NCI-H526 (cell line): Measurements from ENCODE around the gene ABCA1.
"Not testable (repeated sequence)": the region's sequence is repeated elsewhere in the genome, so short reads cannot be mapped to it uniquely, and the experiment has no call there.

ENCODE experiments used
- DNase-seq, 2 experiments: peaks; one replicate each; lab custom pipeline; 2025; lab: John Stamatoyannopoulos, UW

ABCA1 gene

DNA sequence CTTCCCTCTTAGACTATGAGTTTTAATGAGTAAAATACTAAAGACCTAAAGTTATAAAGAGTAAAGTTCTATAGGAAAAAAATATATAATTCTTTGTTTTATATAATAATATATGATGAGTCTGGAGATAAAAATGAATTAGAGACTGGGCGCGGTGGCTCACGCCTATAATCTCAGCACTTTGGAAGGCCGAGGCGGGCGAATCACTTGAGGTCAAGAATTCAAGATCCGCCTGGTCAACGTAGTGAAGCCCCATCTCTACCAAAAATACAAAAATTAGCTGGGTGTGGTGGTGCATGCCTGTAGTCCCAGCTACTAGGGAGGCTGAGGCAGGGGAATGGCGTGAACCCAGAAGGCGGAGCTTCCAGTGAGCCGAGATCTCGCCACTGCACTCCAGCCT is 158.9 kb downstream of the ABCA1 start:
- not testable (repeated sequence) for DNase-seq

DNA sequence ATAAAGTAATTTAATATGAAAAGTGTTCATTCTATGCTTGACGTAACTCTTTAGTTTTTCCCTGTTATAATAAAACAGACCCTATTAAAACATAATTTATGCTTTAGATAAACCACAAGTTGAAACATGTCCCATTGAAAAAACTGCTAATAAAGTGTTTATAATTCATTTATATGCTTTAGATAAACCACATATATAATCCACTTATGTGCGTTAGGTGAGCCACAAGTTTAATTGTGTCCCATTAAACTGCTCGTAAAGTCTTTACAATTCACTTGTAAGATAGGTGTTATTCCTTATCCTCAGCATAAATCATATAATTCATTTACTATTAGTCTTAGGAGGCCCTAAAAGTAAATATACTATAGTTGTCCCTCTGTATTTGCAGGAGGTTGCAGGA is 160.4 kb downstream of the ABCA1 start:
- no peak for DNase-seq

DNA sequence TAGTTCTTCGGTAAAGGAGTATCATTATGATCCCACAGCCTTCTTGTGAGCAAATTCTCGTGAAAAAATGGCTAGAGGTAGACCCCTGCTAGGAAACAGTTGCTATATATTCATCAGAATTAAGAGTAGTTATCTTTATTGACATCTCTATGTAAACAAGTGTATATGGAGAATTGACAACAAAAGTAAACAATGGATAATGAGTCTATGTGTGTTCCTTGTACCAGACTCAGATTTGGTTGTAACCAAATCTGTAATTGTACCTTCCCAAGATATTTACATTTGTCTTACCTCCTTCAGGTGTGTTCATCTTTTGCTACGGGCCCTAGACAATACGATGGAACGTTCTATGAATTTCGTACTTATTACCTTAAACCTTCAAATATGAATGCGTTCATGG is 161.9 kb downstream of the ABCA1 start:
- peak; percentile 63 to 85 for DNase-seq

DNA sequence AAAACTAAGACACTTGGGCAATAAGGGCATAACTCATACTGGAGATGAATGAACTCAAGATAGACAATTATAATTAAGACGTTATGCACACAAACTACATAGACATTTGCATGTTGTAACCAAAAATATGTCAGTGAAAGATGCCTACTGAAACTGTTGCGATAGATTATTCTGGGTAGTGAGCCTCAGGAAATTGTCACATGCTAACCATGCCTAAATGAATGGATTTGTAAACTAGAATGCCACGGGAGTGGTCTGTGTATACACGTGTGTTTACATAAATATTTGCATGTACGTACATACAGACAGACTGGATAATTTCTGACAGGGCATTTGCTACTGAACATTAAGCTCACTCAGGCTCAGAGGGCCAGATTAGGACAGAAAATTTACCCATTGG is 162.8 kb downstream of the ABCA1 start:
- DNase-seq: peak; percentile 83 to 86

DNA sequence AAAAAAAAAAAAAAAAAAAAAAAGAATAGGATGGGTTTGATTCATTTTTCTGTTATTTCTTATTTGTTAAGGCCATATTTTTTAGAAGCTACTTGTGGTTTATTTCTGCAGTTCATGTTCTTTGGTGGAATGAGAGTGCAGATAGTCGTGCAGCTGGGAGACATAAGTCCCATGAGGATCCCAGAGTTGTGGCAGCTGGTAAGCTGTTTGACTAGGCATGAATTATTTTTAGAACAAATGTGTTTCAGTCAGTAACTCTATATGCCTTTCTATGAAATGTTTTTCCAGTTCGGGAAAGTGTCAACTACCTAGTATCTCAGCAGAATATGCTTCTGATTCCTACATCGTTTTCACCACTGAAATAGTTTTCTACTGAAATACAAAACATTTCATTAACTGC is 169.0 kb downstream of the ABCA1 start:
- DNase-seq: no peak

DNA sequence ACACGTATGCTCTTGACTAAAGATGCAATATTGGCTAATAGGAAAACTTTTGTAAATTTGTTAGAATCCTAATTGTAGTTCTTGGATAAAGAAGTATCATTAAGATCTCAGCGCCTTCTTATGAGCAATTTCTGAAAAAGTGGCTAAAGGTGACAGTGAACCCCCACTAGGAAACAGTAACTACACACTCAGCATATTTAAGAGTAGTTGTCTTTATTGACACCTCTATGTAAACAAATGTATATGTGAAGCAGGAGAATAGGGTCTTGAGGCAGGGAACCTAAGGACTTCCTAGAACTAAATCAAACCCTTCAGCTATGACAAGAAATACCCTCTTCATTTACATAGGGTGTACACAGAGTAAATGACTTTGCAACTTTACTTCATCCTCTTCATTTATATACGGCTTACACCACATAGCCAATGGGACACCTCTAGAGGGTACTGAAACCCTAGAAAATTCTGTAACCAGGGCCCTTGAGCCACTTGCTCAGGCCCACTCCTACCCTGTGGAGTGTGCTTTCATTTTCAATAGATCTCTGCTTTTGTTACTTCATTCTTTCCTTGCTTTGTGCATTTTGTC is 177.7 kb downstream of the ABCA1 start:
- no peak for DNase-seq

DNA sequence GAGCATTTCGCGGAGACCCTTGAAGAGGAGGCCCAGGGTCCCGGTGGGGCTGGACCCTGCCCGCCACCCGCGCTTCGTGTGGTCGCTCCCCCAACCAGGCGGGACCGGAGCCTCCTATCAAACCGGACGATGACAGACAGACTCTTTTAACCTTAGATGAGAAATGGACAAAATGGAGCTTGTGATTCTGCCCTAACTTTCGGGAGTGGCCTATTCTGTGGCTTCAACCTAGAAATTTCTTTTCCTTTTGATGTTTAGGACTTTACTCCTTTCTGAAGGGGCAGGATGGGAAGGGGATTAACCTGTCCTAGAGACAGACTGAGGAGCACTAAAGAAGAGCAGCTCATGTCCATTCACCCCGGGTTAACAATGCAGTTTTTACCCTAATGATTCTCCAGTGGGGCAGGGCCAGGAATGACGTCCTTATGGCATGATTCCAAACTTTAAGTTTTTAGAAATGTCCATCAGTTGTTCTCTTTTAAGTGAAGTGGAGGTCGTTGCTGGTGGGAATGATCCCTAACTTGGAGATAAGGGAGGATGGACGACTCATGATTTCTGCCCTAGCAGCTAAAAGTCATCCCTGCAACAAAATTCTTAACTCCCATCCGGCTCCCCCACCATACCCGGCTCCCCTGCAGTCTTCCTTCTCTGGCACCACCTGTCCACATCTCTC is 179.5 kb downstream of the ABCA1 start:
- DNase-seq: no peak

DNA sequence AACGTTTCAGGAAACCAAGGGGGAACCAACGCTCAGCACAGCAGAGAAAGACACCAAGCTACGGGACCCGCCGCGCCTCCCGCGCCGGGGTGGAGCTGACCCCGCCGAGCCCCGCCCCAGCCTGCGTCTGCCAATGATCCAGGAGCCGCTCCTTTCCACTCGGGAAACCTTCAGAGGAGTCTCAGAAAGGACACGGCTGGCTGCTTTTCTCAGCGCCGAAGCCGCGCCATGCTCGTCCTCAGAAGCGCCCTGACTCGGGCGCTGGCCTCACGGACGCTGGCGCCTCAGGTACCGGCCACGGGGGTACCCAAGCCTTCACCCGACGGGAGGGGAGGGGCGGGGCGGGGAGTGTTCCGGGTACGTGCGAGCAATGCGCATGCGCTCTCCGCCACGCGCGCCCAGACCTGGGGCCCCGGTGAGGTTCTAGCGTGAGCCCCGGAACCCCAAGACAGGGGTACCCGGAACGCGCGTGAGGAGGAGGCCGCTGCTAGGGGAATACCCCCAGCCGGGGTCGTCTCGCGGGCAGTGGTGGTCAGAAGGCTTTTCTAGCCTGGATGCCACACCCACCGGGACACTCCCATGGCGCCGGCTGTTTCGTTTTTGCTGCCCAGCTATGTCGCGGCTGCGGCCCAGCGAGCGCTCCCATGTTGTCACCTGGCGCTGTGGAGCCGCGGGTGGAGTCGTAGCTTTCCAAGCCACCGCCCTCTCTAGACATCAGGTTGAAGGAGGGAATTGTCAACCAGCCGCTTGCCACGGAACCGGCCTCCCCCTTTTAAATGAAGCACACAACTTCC is 180.2 kb downstream of the ABCA1 start, which contains the start of gene NIPSNAP3A:
Gene NIPSNAP3A (plus strand): TSS at position 119 of the 794 bp plus-strand sequence. CDS start 110 bp downstream, at position 229.
- peak; percentile 65 to 84 for DNase-seq

DNA sequence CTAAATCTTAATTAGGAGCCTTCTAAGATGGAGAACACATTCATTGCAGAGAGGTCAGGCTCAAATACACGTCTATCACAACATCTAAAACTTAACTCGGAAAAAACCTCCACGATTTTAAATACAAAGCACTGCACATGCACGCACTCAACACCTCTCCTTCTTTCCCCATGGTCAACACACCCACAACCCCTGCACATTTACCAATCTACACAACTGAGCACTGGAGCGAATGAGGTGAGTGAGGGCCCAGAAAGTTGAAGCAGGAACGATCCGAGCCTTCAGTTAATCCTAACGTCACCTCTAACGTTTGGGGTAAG is 180.8 kb downstream of the ABCA1 start:
- DNase-seq: no peak

DNA sequence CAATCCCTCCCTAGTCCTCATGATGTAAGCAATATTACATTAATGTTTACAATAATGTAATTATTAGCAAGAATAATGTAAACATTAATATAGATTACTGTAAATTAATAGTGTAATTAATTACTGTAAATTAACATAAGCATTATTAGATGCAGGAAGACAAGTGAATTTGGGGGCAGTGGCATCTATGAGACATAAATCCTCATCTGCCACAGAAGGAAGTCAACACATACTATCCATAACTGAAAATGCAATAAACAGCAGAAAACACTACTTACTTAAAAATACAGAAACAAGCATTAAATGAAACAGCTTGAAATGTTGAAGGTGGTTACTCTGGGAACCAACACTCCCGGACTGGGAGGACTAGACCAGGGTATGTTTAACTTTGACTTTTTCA is 181.2 kb downstream of the ABCA1 start:
- DNase-seq: no peak

DNA sequence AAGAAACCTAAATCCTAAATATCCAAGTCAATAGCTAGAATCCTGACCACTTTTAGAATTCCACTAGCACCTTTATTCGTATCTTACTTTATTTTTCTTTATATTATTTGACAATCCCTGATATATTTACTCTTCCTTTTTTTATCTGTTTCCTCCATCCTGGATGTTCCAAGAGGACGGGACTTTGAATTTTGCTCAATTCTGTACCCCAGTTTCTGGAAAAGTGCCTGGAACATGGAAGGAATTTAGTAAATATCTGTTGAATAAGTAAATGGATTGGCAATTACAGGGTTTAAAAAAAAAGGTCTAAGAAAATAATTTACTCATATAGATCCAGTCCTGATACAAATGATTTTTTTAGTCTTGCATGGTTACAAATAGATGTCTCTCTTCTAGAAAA is 181.7 kb downstream of the ABCA1 start:
- DNase-seq: no peak

DNA sequence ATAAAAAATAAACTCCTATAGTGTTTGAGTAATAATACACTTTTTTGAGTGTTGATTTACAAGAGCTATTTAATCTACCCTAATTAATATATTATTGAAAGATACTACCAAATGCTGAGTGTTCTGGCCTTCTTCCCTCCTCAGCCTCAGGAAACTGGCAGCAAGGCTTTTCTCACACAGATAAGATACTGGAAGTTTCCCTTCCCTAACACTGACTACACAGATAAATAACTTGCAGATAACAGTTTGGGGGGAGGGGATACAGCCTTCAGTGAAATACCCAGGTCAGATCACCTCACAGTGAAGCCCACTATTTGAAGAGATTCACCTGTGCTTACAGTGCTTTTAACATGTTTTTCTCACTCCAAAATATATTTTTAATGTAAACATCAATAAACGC is 182.1 kb downstream of the ABCA1 start:
- DNase-seq: no peak

DNA sequence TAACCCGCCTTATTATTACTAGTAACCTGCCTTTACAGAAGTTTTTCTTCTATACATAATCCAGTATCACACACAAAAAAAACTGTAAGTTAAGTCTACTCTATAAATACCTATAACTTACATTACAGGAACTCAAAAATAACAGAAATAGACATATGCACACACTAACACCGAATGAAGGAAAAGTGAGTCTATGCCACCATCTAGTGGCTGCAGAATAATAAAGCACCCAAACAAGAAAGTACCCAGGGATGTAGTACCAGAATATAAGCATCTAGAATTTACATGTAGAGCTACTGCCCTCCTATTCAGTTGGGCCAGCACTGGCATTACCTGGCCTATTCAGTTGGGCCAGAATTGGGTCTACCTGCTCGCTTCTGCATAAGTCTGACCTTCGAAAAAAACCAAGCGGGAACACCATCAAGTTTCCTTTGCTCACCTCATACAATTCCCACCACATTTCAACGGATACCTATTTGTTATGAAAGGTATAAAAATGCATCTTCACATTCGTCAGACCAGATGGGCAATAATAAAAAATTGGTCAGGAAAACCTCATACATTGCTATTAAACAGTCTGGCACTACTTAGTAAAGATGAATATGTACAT is 184.5 kb downstream of the ABCA1 start:
- DNase-seq: peak; percentile 32 to 62

DNA sequence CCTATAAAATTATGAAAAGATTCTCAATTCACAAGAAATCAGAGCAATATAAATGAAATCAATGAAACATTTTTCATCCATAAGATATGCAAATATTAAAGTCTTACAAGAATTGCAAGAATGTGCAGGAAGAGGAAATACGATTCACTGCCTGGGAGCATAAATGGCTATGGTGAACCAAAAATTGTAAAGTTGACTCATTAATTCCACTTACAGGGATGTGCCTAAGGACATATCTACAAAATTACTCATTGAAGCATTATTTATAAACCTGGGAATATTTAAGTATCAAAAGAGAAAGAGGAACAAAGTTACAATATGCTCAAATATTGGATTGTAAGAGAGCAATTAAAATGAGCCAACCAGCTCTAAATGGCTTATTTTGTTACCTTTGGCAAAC is 187.3 kb downstream of the ABCA1 start:
- DNase-seq: no peak

DNA sequence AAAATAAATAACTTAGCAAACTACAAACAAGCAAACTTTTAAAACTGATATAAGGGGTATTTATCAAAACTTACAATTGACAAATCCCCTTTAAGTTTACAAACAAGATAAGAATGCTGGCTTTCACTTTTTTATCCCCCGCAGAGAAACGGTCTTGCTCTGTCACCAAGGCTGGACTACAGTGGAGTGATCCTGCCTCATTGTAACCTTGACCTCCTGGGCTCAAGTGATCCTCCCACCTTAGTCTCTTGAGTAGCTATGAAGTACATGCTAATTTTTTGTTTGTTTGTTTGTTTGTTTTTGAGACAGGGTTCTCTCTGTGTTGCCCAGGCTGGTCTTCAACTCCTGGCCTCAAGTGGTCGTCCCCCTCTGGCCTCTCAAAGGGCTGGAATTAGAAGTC is 189.5 kb downstream of the ABCA1 start:
- no peak for DNase-seq
